PFSK-1 (cell line): ENCODE data around the gene MT1M.
A peak's percentile ranks its signal among the peaks of the same experiment; 100 is the strongest.

ENCODE experiments used
- FOXP2 ChIP-seq: optimal IDR thresholded peaks from 2 replicates; pipeline ENCODE3; 2011; ENCODE audit warnings: borderline replicate concordance, control low read depth, inconsistent platforms; ENCODE audit not compliant: insufficient read depth; ENCODE audit errors: extremely low read length, extremely low read depth
- POLR2AphosphoS5 ChIP-seq: IDR thresholded peaks from 2 replicates; pipeline ENCODE4 v1.6.1; 2012; ENCODE audit warnings: low read depth, mild to moderate bottlenecking, control low read depth, low read length, moderate library complexity
- REST ChIP-seq, 2 experiments: IDR thresholded peaks; 2 replicates each; pipeline versions ENCODE4 v1.6.1 to v1.8.0; 2011 to 2012; ENCODE audit warnings: low read depth in 2 of 2, low read length in 2 of 2, control low read depth in 1 of 2, inconsistent platforms in 1 of 2, mild to moderate bottlenecking in 1 of 2, moderate library complexity in 1 of 2; ENCODE audit not compliant: insufficient read depth in 1 of 2
- SIN3A ChIP-seq: IDR thresholded peaks from 2 replicates; pipeline ENCODE4 v1.6.1; 2012; ENCODE audit warnings: mild to moderate bottlenecking, low read length, moderate library complexity, borderline replicate concordance; ENCODE audit not compliant: insufficient read depth
- TAF1 ChIP-seq: IDR thresholded peaks from 2 replicates; pipeline ENCODE4 v1.6.1; 2012; ENCODE audit warnings: low read length, control low read depth, borderline replicate concordance; ENCODE audit not compliant: insufficient read depth

Gene MT1M

DNA sequence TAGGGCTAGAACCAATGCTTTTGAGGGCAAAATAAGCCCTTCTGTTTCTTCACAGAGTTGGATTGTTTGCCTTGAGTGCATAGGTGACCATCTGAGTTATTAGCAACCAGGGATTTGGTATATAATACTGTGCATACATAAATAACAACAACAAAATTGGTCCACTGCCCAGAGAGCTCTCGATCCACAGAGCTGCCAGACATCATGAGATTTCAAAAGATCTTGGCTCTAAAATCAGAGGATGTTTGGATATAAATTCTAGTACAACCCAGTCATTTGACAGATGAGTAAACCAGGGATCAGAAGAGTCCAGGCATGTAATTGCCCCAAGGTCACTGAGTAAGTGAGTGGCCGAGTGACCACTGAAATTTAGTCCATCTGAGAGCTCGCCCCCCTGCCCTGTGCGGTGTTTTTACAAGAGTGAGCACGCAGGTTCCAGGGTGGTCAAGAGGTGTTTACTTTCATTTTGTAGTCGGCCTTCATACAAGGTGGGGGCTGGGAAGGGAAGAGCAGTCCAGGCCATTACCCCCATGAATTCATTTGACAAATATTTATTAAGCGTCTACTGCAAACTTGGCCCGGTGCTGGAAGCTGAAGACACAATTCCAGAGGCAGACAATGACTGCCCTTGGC, 25.9 kb upstream of the MT1M start:
- no peak for TF ChIP-seq TAF1
- TF ChIP-seq REST (IDR thresholded peaks at IDR 0.05; ENCODE audit: insufficient read depth in 1 of 2, low read depth in 2 of 2, low read length in 2 of 2) = no peak
- no peak for TF ChIP-seq FOXP2
- TF ChIP-seq SIN3A = no peak
- no peak for TF ChIP-seq POLR2AphosphoS5

GRCh38 chr16:56607109-56607618, 25.3 kb upstream of the MT1M start:
- TF ChIP-seq REST (IDR thresholded peaks at IDR 0.05; ENCODE audit: insufficient read depth in 1 of 2, low read depth in 2 of 2, low read length in 2 of 2) = no peak
- TF ChIP-seq POLR2AphosphoS5 = no peak
- TF ChIP-seq SIN3A = no peak; the same call in 1 of the 2 replicates
- TF ChIP-seq TAF1 = no peak
- TF ChIP-seq FOXP2 = peak; percentile 72

DNA sequence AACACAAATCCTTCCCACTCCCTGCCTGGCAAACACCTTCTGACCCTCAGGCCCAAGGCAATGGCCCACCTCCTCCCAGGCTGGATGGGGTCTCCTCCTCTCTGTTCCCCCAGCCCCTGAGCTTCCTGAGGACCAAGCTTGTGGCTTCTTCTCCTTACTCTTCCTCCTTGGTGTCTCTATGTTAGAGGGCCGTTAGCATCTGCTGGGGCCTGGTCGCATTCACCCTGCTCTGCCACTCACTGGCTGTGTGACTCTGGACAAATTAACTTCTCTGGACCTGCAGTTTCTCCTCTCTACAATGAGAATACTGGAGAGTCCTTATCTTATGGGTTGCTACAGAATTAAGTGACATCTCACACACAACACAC, 24.8 kb upstream of the MT1M start:
- no peak for TF ChIP-seq SIN3A
- TF ChIP-seq FOXP2 = no peak
- TF ChIP-seq POLR2AphosphoS5 = no peak
- no peak for TF ChIP-seq REST (IDR thresholded peaks at IDR 0.05; ENCODE audit: insufficient read depth in 1 of 2, low read depth in 2 of 2, low read length in 2 of 2)
- no peak for TF ChIP-seq TAF1

- no peak for TF ChIP-seq REST (IDR thresholded peaks at IDR 0.05; ENCODE audit: insufficient read depth in 1 of 2, low read depth in 2 of 2, low read length in 2 of 2)
- TF ChIP-seq TAF1 = no peak
- no peak for TF ChIP-seq POLR2AphosphoS5
- peak; percentile 66 for TF ChIP-seq FOXP2
- peak; percentile 76; the same call in 1 of the 2 replicates for TF ChIP-seq SIN3A
Measured at GRCh38 chr16:56608043-56608875, 24.2 kb upstream of the MT1M start, which contains the start of gene MT2A. TSS of gene MT2A (plus strand) at chr16:56608584. CDS start at chr16:56608656, 72 bp downstream.
